Thyroid gland (tissue), 4 donors: ENCODE data around the gene HS6ST2. TPM values are rescaled to one million over a fixed set of nuclear protein-coding genes. Genes with fewer than 3 reads are reported as not detected.

Experiments used
- DNase-seq, 2 donors: peaks; one replicate each; pipeline ENCODE4 v3.0.0-alpha.2; 2019
- H3K27ac ChIP-seq, 3 donors: fragments of 200-600 bp; sonication (generic); 1 replicate in 2 of 3; 2 replicates in 1 of 3; pipeline ENCODE4 v1.5.1; 2016 to 2019; ENCODE audit warnings: mild to moderate bottlenecking in 1 of 3, moderate library complexity in 1 of 3
- H3K27me3 ChIP-seq: fragments of 200-600 bp; sonication (generic); one replicate; pipeline ENCODE4 v1.5.1; 2019
- H3K36me3 ChIP-seq, 2 donors: fragments of 200-600 bp; sonication (generic); one replicate each; pipeline ENCODE4 v1.5.1; 2016 to 2019
- H3K4me1 ChIP-seq, 2 donors: fragments of 200-600 bp; sonication (generic); one replicate each; pipeline ENCODE4 v1.5.1; 2017 to 2019
- H3K4me3 ChIP-seq, 3 donors: fragments of 200-600 bp; sonication (generic); replicated peaks in 1 of 3; 1 replicate in 2 of 3; 2 replicates in 1 of 3; pipeline ENCODE4 v1.5.1; 2016; ENCODE audit warnings: mild to moderate bottlenecking in 1 of 3
- H3K9me3 ChIP-seq: fragments of 200-600 bp; sonication (generic); one replicate; pipeline ENCODE4 v1.5.1; 2017
- POLR2A ChIP-seq, 2 donors: fragments of 450-650 bp; IDR thresholded peaks; one replicate each; pipeline ENCODE4 v1.6.1; 2017; ENCODE audit warnings: antibody characterized with exemption in 2 of 2, mild to moderate bottlenecking in 2 of 2, moderate library complexity in 1 of 2
- WGBS, 2 donors: methylation state at CpG; one replicate each; pipeline ENCODE4 v1.1.5; 2017; 5-methylcytosine and 5-hydroxymethylcytosine counted together
- intact Hi-C: fragments of 100-400 bp; cut with DNase I; formaldehyde crosslinking; loops from one replicate; pipeline ENCODE4 v1.15.1; 2023
- total RNA-seq, 4 donors: library from RNA; depleted of rRNA; stranded (reverse); fragments of >200 nt; gene quantifications; one replicate each; pipeline ENCODE4 v1.2.3, GENCODE V29; 2016
- TF ChIP-seq, protein P1 (sequence below), 6 experiments: fragments of 200-600 bp in 3 of 6; fragments of 450-650 bp in 3 of 6; sonication (generic) in 3 of 6; IDR thresholded peaks; one replicate each; pipeline ENCODE4 v1.5.1; 2016 to 2019; ENCODE audit warnings: antibody characterized with exemption in 6 of 6, mild to moderate bottlenecking in 2 of 6, inconsistent platforms in 1 of 6, moderate library complexity in 1 of 6

The HS6ST2 gene
- total RNA-seq, 4 donors from 2014 or later = 0.11 to 0.78 (median 0.38) TPM; not detected in 1

DNA sequence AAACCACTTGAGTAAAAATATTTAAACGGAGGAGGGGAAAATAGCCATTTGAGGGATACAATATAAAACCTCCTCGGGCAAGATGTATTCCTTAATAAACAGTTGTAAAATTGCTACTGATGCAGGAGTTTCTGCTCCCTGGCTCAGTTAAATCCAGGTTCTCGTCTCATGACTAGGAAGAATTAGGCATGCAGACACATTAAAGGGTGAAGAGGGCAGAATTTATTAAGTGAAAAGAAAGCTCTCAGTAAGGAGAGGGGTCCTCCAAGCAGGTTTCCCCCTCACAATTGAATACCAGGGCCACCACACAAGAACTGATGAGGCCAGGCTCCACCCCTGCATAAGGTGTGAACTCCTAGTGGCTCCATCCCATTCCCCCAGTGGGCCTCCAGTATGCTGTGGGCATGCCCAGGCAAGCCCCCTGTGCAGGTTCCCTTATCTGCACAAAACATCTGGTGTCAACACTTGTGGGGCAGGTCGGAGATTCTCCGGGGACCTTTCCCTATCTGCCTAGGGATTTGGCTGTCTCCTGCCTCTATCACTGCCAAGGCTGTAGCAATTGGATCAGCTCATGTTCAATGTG is 80.4 kb downstream of the HS6ST2 start:
- no peak overlapping the region for H3K4me3 ChIP-seq
- no peaks in the 10 kb centered on the region for H3K36me3 ChIP-seq
- H3K27ac ChIP-seq = no peak overlapping the region
- no peak for DNase-seq
- 74 to 79% methylated on average over 4 to 5 of the region's 5 CpGs for WGBS, 2 donors
- H3K27me3 ChIP-seq = no peaks in the 10 kb centered on the region
- no peaks in the 10 kb centered on the region for H3K9me3 ChIP-seq
- peaks cover 0 to 3% of the 10 kb centered on the region in 2 donors for H3K4me1 ChIP-seq
- intact Hi-C loops = no loop called here
- TF ChIP-seq, protein P1, sequence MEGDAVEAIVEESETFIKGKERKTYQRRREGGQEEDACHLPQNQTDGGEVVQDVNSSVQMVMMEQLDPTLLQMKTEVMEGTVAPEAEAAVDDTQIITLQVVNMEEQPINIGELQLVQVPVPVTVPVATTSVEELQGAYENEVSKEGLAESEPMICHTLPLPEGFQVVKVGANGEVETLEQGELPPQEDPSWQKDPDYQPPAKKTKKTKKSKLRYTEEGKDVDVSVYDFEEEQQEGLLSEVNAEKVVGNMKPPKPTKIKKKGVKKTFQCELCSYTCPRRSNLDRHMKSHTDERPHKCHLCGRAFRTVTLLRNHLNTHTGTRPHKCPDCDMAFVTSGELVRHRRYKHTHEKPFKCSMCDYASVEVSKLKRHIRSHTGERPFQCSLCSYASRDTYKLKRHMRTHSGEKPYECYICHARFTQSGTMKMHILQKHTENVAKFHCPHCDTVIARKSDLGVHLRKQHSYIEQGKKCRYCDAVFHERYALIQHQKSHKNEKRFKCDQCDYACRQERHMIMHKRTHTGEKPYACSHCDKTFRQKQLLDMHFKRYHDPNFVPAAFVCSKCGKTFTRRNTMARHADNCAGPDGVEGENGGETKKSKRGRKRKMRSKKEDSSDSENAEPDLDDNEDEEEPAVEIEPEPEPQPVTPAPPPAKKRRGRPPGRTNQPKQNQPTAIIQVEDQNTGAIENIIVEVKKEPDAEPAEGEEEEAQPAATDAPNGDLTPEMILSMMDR (IDR thresholded peaks at IDR 0.05) = no peak
- TF ChIP-seq POLR2A (IDR thresholded peaks at IDR 0.05) = no peak

DNA sequence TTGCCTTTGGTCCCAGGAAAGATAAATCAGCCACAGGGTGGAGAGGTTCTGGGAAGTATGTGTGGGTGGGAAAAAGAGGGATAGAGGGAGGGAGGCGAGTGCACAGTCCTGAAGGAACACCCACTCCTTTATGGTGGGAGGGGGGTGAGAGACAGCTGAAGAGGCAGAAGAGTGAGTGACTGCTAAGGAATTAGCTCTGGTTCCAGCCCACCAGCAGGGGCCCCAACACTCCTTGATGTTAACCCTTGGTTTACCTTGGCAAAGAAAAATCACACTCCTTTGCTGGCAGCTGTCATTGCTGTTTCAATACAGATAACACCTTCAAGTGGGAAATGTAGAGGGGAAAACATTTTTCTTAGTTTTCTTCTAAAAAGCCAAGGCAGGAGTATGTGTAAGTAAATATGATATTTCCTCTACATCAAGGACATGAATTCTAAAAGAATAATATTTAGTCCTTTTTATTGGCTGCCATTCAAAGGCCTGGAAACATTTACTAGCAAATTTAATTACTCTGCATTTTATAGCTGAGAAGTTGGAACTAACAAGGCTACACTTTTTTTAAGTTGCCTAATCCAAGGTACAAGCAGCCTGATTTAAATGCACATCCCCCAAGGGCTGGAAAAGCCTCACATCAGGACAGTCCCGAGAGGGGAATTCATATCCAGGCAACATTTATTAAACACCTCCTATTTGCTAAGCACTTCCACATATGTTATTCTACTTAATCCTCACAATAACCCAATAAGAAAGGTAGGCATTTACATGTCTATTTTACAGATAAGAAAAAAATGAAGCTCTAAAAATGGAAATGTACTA is 81.7 kb downstream of the HS6ST2 start:
- no peak overlapping the region for H3K4me3 ChIP-seq
- intact Hi-C loops = no loop called here
- TF ChIP-seq POLR2A (IDR thresholded peaks at IDR 0.05) = no peak
- TF ChIP-seq, protein P1 (IDR thresholded peaks at IDR 0.05) = no peak
- no peaks in the 10 kb centered on the region for H3K9me3 ChIP-seq
- DNase-seq = no peak
- WGBS, 2 donors = 55 to 71% methylated on average over 2 of the region's 2 CpGs
- H3K4me1 ChIP-seq = peaks cover 0 to 3% of the 10 kb centered on the region in 2 donors
- H3K27me3 ChIP-seq = no peaks in the 10 kb centered on the region
- H3K36me3 ChIP-seq = no peaks in the 10 kb centered on the region
- H3K27ac ChIP-seq = no peak overlapping the region

DNA sequence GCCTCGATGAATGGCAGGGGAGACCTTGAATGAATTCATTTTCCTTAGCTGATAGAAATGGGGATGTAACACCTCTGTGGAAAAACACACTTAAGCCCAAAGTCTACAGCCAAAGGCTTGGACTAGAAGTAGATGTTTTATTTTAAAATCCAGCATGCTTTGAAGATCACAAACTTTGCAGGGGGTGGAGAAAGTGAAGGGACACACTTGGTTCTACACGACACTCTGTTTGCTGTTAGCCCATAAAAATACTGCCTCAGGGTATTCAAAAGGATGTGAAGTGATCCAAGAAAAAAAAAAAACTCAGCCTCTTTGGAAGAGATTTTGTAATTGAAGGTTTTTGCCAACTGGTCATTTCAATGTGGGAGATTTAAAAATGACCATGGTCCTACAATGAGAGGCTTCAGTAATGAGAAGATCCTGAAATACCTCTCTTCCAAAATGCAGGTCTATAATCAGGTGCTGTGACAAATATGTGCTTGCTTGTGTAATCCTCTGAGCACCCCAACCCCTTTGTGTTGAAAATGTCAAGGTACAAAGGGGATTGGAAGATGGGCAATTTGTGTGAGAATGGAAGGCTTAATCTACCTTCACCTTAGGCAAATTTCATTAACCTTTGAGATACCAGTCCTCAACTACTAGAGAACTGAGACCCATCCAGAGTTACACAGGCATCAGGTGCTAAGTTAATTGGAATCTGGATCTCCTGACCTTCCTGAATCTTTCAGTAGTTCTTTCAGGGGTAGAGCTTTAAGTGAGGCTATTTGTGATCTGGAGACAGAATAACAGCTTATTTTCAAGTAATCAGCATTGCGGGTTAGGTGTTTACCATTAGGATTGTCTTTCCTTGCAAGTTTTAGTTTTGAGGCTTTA is 82.5 kb downstream of the HS6ST2 start:
- DNase-seq = no peak
- TF ChIP-seq, protein P1 (IDR thresholded peaks at IDR 0.05) = no peak
- TF ChIP-seq POLR2A (IDR thresholded peaks at IDR 0.05) = no peak
- Histone ChIP-seq H3K4me3 (no peak overlapping the region), H3K27ac (no peak overlapping the region), H3K9me3 (no peaks in the 10 kb centered on the region), H3K27me3 (no peaks in the 10 kb centered on the region), H3K36me3 (no peaks in the 10 kb centered on the region), H3K4me1 (peaks cover 0 to 3% of the 10 kb centered on the region in 2 donors)
- WGBS, 2 donors = 28 to 33% methylated on average over 3 of the region's 3 CpGs
- intact Hi-C loops = no loop called here

DNA sequence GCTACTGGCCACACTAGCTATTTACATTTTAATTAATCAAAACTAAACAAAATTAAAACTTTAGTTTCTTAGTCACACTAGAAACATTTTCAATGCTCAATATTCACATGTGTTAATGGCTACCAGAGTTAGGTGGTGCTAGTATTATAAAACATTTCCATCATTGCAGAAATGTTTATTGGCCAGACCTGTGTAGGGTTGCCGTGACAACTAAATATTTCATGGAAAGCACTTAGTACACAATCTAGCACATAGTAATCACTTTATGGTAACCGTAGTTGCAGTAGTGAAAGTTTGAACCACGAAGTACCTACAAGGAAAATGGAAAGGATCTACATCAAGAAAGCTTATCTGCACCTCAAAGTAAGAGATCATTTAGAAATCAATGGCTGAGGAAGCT is 95.9 kb downstream of the HS6ST2 start:
- H3K36me3 ChIP-seq = no peaks in the 10 kb centered on the region
- TF ChIP-seq, protein P1 (IDR thresholded peaks at IDR 0.05) = no peak
- TF ChIP-seq POLR2A (IDR thresholded peaks at IDR 0.05) = no peak
- intact Hi-C loops = no loop called here
- no peaks in the 10 kb centered on the region for H3K4me1 ChIP-seq
- H3K9me3 ChIP-seq = no peaks in the 10 kb centered on the region
- no peak for DNase-seq
- no peaks in the 10 kb centered on the region for H3K27me3 ChIP-seq
- H3K4me3 ChIP-seq = no peak overlapping the region
- no peak overlapping the region for H3K27ac ChIP-seq
- WGBS, 2 donors = 85 to 89% methylated on average over 3 of the region's 3 CpGs
